Heart left ventricle (tissue), 16 donors: ENCODE data around the gene TSPAN12. TPM values are rescaled to one million over a fixed set of nuclear protein-coding genes. Genes with fewer than 3 reads are reported as not detected.
A peak's percentile ranks its signal among the peaks of the same experiment; 100 is the strongest.

ENCODE experiments used
- ATAC-seq, 4 donors: fragments of 200-7000 bp; cut with Tn5 transposase; one replicate each; pipeline ENCODE4 v1.9.1; 2020 to 2022; ENCODE audit warnings: moderate library complexity in 4 of 4, mild to moderate bottlenecking in 3 of 4, moderate number of reproducible peaks in 1 of 4
- DNase-seq, 5 donors: peaks; one replicate each; pipeline ENCODE4 v3.0.0-alpha.2; 2020
- H3K27ac ChIP-seq, 12 donors: fragments of 200-600 bp; sonication (generic) in 4 of 12; one replicate each; pipeline versions ENCODE4 v1.5.0 to v1.8.0; 2016 to 2022; ENCODE audit warnings: mild to moderate bottlenecking in 2 of 12
- H3K27me3 ChIP-seq, 9 donors: fragments of 200-600 bp; sonication (generic) in 2 of 9; one replicate each; pipeline versions ENCODE4 v1.5.1 to v1.8.0; 2016 to 2022; ENCODE audit warnings: mild to moderate bottlenecking in 3 of 9
- H3K36me3 ChIP-seq, 9 donors: fragments of 200-600 bp; sonication (generic) in 2 of 9; one replicate each; pipeline versions ENCODE4 v1.5.0 to v1.8.0; 2018 to 2022; ENCODE audit warnings: mild to moderate bottlenecking in 2 of 9
- H3K4me1 ChIP-seq, 12 donors: fragments of 200-600 bp; sonication (generic) in 4 of 12; one replicate each; pipeline versions ENCODE4 v1.5.0 to v1.8.0; 2016 to 2022; ENCODE audit warnings: mild to moderate bottlenecking in 3 of 12
- H3K4me3 ChIP-seq, 12 donors: fragments of 200-600 bp; sonication (generic) in 4 of 12; one replicate each; pipeline versions ENCODE4 v1.5.0 to v1.8.0; 2017 to 2022; ENCODE audit warnings: mild to moderate bottlenecking in 9 of 12, moderate library complexity in 4 of 12
- H3K9me3 ChIP-seq, 12 donors: fragments of 200-600 bp; sonication (generic) in 4 of 12; one replicate each; pipeline versions ENCODE4 v1.5.0 to v1.8.0; 2016 to 2022; ENCODE audit warnings: mild to moderate bottlenecking in 1 of 12
- CTCF ChIP-seq, 12 donors: fragments of 200-600 bp; sonication (generic) in 4 of 12; IDR thresholded peaks; one replicate each; pipeline versions ENCODE4 v1.5.0 to v1.8.0; 2018 to 2022; ENCODE audit warnings: antibody characterized with exemption in 12 of 12, mild to moderate bottlenecking in 5 of 12
- POLR2A ChIP-seq, 2 donors: fragments of 450-650 bp; IDR thresholded peaks; one replicate each; pipeline ENCODE4 v1.6.1; 2017; ENCODE audit warnings: antibody characterized with exemption in 2 of 2, mild to moderate bottlenecking in 2 of 2, moderate library complexity in 2 of 2
- WGBS, 4 donors: extraction: QIAGEN DNeasy Blood & Tissue Kit in 2 of 4; methylation state at CpG; one replicate each; pipeline versions ENCODE4 v1.1.5 to v1.1.7; 2013 to 2018; 5-methylcytosine and 5-hydroxymethylcytosine counted together
- intact Hi-C, 10 donors: fragments of 100-400 bp; cut with DNase I; formaldehyde crosslinking; loops; one replicate each; pipeline versions ENCODE4 v1.11.1 to v1.14.2; 2022
- polyA plus RNA-seq, 2 donors: library from polyadenylated mRNA; stranded (reverse); fragments of 200-250 nt; gene quantifications; one replicate each; pipeline ENCODE4 v1.2.3, GENCODE V29; 2013
- total RNA-seq, 9 donors: library from RNA; depleted of rRNA in 2 of 9; stranded (reverse); fragments of >200 nt in 2 of 9; fragmentation: NEBNext Ultra II Directional in 3 of 9; extraction: Animal tissue kit (Norgen Biotek cat#: 25700) in 3 of 9; gene quantifications; one replicate each; pipeline versions ENCODE4 v1.1.0 to v1.2.4, GENCODE V29; 2016 to 2023
- donor health status: ischemic (EF 13 %, LVEDD 7.1; RV severe dilation, severe dysfunction).
- donor health status: healthy with polysubstance abuse.
- donor health status: DM: no; HTN: yes; CAD: no.
- donor health status: DM: no; HTN: no; CAD: no.
- donor health status: ischemic (EF 25% LVEDD 6.9; RV normal size, moderate dysfunction).
- donor health status: ischemic (EF 25% LVEDD 5.7; RV mildly dilated, moderate dysfunction).
- donor health status: healthy.
- donor health status: DM: yes; HTN: yes; CAD: no.
- donor health status: ischemic (EF 35%, LVEDD 5.7; RV mildly dilated, moderate dysfunction).
- donor health status: nonischemic (EF 11% LVEDD 7.7; RV severe dilation, severe dysfunction).
- donor health status: DM: yes; HTN: yes; CAD: no.
- donor health status: PGD.
- donor health status: ischemic (EF 29% LVEDD 5.4; RV normal size, mild dysfunction).
- donor health status: nonischemic (EF 23%, LVEDD 6.1; RV moderate dilation, normal function).

The TSPAN12 gene
- total and polyA plus RNA-seq, 11 donors = 24.2 to 85.0 (median 54.7) TPM

DNA sequence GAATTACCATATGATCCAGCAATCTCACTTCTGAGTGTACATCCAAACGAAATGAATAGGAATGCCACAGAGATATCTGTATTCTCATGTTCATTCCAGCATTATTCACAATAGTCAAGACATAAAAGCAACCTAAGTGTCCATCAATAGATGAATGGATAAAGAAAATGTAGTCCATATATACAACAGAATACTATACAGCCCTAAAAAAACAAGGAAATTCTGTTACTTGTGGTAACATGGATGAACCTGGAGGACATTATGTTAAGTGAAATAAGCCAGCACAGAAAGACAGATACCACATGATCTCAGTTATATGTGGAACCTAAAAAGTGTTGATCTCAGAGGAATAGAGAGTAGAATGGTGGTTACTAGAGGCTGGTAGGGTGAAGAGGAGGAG, 26.7 kb downstream of the TSPAN12 start:
- Histone ChIP-seq H3K4me1 (peaks cover 0 to 8% (median 0%) of the 10 kb centered on the region in 12 donors), H3K36me3 (peaks cover 0 to 32% (median 6%) of the 10 kb centered on the region in 9 donors), H3K4me3 (no peak overlapping the region), H3K27ac (no peak overlapping the region), H3K27me3 (no peaks in the 10 kb centered on the region), H3K9me3 (peaks cover 0 to 9% (median 0%) of the 10 kb centered on the region in 12 donors)
- TF ChIP-seq POLR2A (IDR thresholded peaks at IDR 0.05) (no peak), CTCF (IDR thresholded peaks at IDR 0.05) (no peak)
- DNase-seq (no peak), ATAC-seq (no peak)
- WGBS, 4 donors = 87 to 95% (median 89%) methylated on average over 1 of the region's 1 CpG
- intact Hi-C loops = no loop called here

DNA sequence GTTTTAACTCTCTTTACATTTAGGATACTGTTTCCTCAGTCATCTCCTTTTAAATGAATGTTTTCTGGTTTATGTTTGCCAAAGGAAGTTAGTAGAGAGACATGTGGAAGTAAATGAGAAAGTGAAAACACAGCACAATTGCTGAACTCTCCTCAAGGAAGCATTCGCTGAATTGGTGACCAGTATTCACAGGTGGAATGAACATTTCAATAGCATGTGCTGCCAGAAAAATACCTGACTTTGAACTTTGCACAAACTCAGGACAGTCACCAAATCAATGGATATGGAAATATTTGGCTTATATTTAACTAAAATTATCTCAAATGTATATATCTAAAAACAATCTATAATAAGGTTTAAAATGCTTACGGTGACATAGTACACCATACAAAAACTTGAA, 28.5 kb downstream of the TSPAN12 start:
- H3K36me3 ChIP-seq = peaks cover 0 to 16% (median 4%) of the 10 kb centered on the region in 9 donors
- H3K27me3 ChIP-seq = no peaks in the 10 kb centered on the region
- WGBS, 4 donors = 78 to 85% (median 82%) methylated on average over 2 of the region's 2 CpGs
- peaks cover 0 to 8% (median 0%) of the 10 kb centered on the region in 12 donors for H3K4me1 ChIP-seq
- H3K9me3 ChIP-seq = peaks cover 0 to 9% (median 0%) of the 10 kb centered on the region in 12 donors
- H3K4me3 ChIP-seq = no peak overlapping the region
- no peak overlapping the region for H3K27ac ChIP-seq
- ATAC-seq (no peak), DNase-seq (no peak)
- no peak for TF ChIP-seq CTCF (IDR thresholded peaks at IDR 0.05)
- no peak for TF ChIP-seq POLR2A (IDR thresholded peaks at IDR 0.05)
- intact Hi-C loops = no loop called here

- H3K36me3 ChIP-seq = peaks cover 0 to 16% (median 0%) of the 10 kb centered on the region in 9 donors
- intact Hi-C loops = no loop called here
- H3K4me1 ChIP-seq = peaks cover 0 to 8% (median 0%) of the 10 kb centered on the region in 12 donors
- TF ChIP-seq POLR2A (IDR thresholded peaks at IDR 0.05) (no peak), CTCF (IDR thresholded peaks at IDR 0.05) (no peak)
- H3K27ac ChIP-seq = no peak overlapping the region
- ATAC-seq (no peak), DNase-seq (no peak)
- no peak overlapping the region for H3K4me3 ChIP-seq
- WGBS, 4 donors = 77 to 83% (median 80%) methylated on average over 2 of the region's 2 CpGs
- H3K9me3 ChIP-seq = peaks cover 0 to 9% (median 0%) of the 10 kb centered on the region in 12 donors
- no peaks in the 10 kb centered on the region for H3K27me3 ChIP-seq
These were observed 29.4 kb downstream of the TSPAN12 start for GRCh38 chr7:120828528-120828927.

GRCh38 chr7:120827371-120828118, 30.4 kb downstream of the TSPAN12 start:
- Histone ChIP-seq H3K27ac (no peak overlapping the region), H3K9me3 (peaks cover 0 to 9% (median 0%) of the 10 kb centered on the region in 12 donors), H3K4me1 (peaks cover 0 to 11% (median 0%) of the 10 kb centered on the region in 12 donors), H3K4me3 (no peak overlapping the region), H3K27me3 (no peaks in the 10 kb centered on the region), H3K36me3 (peaks cover 0 to 11% (median 0%) of the 10 kb centered on the region in 9 donors)
- peak in 1 of 4 donors; percentile 24 for ATAC-seq
- intact Hi-C loops = no loop called here
- TF ChIP-seq POLR2A (IDR thresholded peaks at IDR 0.05) (no peak), CTCF (IDR thresholded peaks at IDR 0.05) (no peak)
- WGBS, 4 donors = 75 to 76% (median 76%) methylated on average over 8 of the region's 8 CpGs
- DNase-seq = no peak
